Measurements from ENCODE around the gene GTF2H4.
"Not testable (repeated sequence)": the region's sequence is repeated elsewhere in the genome, so short reads cannot be mapped to it uniquely, and the experiment has no call there.

The GTF2H4 gene

DNA sequence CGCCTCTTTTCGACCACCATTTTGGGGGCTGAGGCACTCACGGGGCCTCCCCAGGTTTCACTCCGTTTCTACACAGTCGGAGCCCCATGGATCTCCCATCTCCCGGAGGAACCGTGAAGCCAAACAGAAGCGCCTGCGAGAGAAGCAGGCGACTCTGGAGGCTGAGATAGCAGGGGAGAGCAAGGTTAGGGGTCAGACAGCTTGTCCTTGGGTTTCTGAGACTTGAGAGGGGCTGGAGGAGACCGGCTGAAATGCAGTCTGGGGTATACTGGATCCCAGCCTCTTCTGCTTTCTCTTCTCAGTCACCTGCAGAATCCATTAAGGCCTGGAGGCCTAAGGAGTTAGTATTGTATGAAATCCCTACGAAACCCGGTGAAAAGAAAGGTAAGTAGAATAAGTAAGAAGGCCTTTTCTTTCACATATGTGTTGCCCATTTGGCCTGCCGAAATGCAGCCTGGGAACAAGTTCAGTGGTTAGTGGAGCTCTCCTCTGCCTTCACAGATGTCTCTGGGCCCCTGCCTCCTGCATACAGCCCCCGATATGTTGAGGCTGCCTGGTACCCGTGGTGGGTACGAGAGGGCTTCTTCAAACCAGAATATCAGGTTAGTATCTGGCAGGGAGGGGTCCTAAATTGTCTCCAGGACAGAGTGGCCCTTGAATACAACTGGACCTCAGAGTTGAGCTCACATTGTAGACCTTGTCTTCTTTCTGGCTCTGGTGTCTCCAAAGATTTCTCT is 7.0 kb downstream of the GTF2H4 start:
- in situ Hi-C loops (cut with HindIII; ENCODE audit: low sequenced_read_pairs) = loop anchor here (5.0 kb wide), 2 partner anchors 42 to 48 kb away; no protein-coding TSS in a partner anchor

DNA sequence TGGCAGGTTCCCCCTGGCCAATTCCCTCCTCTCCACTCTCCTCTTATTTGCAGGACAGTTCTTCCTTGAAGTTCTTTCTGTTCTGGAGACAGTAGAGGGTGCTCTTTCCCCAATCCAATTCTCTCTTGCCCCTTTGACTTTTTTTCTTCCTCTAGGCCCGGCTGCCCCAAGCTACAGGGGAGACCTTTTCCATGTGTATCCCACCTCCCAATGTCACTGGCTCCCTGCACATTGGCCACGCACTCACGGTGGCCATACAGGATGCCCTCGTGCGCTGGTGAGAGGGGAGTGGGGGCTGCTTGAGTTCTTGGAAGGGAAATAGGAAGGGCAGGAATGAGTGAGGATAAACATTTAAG is 7.6 kb downstream of the GTF2H4 start:
- in situ Hi-C loops (cut with HindIII; ENCODE audit: low sequenced_read_pairs) = loop anchor here (5.0 kb wide), 2 partner anchors 42 to 48 kb away; no protein-coding TSS in a partner anchor

DNA sequence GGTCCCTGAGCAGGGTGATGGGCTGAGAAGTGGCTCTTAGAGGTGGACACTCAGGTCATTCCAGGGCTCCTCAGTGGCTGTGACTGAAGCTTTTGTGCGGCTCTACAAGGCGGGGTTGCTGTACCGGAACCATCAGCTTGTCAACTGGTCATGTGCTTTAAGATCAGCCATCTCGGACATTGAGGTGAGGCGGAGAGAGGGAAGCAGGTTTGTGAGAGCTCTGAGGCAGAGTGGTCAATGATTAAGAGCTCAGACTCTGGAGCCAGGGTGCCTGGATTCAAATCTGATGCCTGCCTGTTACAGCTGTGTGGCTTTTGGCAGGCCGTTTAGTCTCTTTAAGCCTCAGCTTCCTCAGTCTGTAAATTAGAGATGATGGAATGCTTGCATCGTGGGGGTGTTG is 9.0 kb downstream of the GTF2H4 start:
- in situ Hi-C loops (cut with HindIII; ENCODE audit: low sequenced_read_pairs) = loop anchor here (5.0 kb wide), 2 partner anchors 40 to 50 kb away; no protein-coding TSS in a partner anchor

DNA sequence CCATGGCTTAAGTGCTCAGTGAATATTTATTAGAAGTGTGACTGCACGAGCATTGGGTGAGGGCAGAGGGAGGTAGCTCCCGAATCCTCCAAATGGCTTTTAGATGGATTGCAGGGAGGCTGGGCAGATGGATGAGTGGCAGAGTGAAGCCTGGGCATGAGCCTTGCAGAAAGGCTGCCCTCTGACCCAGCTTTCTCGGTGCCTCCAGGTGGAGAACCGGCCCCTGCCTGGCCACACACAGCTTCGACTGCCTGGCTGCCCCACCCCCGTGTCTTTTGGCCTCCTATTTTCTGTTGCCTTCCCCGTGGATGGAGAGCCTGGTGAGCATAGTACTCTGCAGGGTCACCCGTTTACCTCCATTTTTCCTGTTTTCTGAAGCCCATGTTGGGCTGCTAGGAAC is 9.5 kb downstream of the GTF2H4 start:
- in situ Hi-C loops (cut with HindIII; ENCODE audit: low sequenced_read_pairs) = loop anchor here (5.0 kb wide), 2 partner anchors 40 to 50 kb away; no protein-coding TSS in a partner anchor

DNA sequence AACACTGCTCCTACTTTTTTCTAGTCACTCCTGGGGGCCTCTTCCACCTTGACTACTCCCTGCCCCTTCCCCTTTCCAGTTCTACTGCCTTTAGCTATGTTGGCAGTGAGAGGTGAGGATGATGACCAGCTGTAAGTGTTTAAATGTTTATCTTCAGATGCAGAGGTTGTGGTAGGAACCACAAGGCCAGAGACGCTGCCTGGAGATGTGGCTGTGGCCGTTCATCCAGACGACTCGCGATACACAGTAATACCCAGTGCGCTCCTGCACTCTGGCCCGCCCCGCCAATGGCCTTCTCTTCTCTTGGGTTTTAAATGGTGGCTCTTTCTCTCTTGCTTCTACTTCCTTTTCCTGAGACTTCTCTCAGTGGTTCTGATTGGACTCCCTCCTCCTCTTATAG is 10.7 kb downstream of the GTF2H4 start:
- in situ Hi-C loops (cut with HindIII; ENCODE audit: low sequenced_read_pairs) = loop anchor here (5.0 kb wide), 2 partner anchors 39 to 51 kb away; no protein-coding TSS in a partner anchor

DNA sequence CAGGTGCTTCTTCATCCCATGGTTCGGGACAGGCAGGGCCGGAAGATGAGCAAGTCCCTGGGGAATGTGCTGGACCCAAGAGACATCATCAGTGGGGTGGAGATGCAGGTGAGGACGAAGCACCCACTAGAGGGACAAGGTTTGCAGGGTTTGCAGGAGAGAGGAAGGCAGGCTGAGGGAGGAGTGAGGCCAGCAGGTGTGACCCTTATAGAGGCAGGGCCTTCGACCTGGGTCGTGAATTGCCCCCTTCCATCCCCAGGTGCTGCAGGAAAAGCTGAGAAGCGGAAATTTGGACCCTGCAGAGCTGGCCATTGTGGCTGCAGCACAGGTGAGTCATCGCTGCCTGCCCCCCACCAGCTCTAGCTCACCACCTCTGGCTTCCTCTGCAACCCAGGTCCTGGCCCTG is 14.4 kb downstream of the GTF2H4 start:
- in situ Hi-C loops (cut with HindIII; ENCODE audit: low sequenced_read_pairs) = no loop called here

DNA sequence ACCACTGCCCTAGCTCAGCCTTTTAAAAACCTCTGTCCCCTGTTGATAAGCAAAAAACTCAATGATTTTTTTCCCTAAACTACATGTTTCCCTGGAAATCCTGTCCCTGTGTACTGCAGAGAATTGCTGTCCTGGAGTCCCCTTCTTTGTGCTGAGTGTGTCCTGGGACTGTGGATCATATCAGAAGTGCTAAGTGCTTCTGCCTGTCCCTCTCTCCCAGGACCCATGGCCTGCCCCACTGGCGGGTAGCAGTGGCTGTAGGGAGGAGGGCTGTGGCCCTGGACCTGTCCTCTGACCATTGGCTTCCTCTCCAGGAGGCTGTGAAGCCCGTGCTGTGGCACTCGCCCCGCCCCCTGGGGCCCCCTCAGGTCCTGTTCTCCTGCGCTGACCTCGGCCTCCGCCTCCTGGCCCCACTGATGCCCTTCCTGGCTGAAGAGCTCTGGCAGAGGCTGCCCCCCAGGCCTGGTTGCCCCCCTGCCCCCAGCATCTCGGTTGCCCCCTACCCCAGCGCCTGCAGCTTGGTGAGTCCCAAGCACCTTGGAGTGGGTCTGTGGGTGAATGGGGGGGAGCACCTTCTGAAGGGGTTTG is 16.1 kb downstream of the GTF2H4 start:
- in situ Hi-C loops (cut with HindIII; ENCODE audit: low sequenced_read_pairs) = not testable (repeated sequence)

DNA sequence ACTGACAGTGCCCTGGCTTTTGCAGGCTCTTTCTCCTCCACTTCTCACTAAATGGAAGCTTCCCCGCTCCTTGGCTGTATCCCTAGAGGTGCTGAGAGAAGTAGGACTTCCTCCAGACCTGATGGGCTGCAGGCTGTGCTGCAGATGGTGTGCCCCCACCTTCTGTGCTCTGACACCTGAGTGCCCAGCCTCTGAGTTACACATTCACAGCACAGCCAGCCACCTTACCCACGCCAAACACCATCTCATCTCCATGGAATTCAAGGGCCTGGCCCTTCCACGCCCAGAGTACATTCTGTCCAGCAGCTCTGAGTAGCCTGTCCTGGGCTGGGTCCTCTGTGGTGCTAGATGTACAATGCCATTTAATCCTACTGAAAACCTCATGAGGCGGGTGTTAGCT is 18.6 kb downstream of the GTF2H4 start:
- in situ Hi-C loops (cut with HindIII; ENCODE audit: low sequenced_read_pairs) = no loop called here

DNA sequence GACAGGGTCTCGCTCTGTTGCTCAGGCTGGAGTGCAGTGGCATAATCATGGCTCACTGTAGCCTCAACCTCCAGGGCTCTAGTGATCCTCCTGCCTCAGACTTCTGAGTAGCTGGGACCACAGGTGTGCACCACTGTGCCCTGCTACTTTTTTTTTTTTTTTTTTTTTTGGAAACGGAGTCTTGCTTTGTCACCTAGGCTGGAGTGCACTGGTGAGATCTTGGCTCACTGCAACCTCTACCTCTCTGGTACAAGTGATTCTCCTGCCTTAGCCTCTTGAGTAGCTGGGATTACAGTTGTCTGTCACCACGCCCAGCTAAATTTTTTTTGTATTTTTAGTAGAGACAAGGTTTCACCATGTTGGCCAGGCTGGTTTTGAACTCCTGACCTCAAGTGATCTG is 19.1 kb downstream of the GTF2H4 start:
- in situ Hi-C loops (cut with HindIII; ENCODE audit: low sequenced_read_pairs) = not testable (repeated sequence)

DNA sequence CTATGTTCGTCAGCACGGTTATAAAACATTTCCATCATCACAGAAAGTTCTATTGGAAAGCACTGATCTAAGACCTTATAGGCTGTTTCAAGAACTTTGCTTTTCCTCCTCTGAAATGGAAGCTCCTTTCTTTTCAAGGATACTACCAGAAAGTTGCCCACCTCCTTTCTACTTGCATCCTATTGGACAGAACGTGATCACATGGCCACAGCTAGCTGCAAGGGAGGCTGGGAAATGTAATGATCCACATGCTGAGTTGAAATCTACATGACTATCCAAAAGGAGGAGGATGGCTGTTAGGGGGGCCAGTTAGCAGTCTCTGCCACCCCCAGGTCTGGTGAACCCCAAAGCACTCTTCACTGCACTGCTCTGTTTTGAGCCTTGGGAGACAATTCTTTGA is 20.7 kb downstream of the GTF2H4 start:
- in situ Hi-C loops (cut with HindIII; ENCODE audit: low sequenced_read_pairs) = no loop called here

DNA sequence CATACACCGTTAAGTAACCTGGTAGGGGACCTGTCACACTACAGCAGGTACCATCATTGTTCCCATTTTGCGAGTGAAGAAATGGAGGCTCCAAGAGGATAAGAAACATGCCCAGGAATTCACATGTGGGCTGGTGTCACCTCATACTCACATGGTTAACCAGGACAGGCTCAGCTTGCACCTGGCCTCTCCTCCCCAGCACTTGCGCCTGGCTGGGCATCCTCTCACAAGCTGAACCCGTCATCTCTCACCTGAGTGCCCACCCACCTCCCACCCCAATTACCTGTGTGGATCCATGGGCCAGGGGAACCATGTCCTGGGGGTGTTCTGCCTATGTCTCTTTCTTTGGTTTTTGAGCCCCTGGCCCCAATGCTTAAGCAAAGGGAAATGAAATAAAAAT is 22.5 kb downstream of the GTF2H4 start:
- in situ Hi-C loops (cut with HindIII; ENCODE audit: low sequenced_read_pairs) = no loop called here

DNA sequence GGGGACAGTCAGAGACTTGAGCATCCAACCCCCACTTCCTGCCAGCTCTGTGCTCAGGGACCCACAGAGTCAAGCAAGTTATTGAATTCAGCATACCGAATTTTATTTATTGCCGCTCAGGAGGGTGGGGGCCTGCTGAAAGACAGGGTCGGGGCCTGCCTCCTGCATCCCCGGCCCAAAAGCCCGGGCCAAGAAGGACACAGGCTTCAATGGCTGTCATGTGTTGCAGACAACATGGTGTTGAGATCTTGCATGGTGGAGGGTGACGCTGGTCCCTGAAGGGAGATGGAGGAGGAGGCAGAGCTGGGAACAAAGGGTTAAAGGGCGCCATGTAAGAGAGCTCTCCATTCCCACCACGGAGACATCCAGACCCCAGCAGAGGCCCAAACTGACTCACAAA is 23.3 kb downstream of the GTF2H4 start:
- in situ Hi-C loops (cut with HindIII; ENCODE audit: low sequenced_read_pairs) = no loop called here

DNA sequence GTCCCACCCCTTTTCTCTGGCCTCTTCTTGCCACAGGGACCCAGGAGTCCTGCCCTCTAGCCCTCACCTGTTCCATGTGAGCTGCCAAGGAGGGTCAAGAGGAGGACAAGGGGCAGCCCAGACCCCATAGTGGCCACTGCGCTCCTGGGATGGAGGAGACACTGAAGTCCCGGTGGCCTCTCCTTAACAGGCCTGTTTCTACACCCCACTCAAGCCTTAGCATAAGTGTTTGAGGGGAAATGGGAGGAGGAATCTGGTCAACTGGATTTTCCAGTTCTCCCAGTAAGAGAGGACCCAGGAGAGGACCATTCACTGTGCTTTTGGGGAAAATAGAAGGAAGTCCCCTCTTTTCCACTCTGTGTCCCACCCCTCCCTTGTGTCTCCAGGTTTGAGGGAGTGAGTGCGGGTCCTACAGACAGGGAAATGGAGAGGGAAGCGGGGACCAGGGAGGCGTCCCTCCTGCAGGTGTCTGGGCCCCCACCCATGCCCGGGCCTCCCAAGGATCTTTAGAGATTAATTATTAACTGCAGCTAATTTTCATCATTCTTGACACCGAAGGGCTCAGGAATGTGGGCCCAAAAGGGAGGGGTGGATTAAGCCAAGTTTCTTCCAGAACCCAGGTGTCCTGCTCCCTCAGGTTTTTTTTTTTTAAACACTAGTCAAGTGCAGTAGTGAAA is 24.1 kb downstream of the GTF2H4 start, which contains the start of gene SFTA2:
Gene SFTA2, minus strand, starts transcription at position 202 of the 677 bp plus-strand sequence. Its CDS starts 74 bp downstream, at position 128.
- in situ Hi-C loops (cut with HindIII; ENCODE audit: low sequenced_read_pairs) = no loop called here

DNA sequence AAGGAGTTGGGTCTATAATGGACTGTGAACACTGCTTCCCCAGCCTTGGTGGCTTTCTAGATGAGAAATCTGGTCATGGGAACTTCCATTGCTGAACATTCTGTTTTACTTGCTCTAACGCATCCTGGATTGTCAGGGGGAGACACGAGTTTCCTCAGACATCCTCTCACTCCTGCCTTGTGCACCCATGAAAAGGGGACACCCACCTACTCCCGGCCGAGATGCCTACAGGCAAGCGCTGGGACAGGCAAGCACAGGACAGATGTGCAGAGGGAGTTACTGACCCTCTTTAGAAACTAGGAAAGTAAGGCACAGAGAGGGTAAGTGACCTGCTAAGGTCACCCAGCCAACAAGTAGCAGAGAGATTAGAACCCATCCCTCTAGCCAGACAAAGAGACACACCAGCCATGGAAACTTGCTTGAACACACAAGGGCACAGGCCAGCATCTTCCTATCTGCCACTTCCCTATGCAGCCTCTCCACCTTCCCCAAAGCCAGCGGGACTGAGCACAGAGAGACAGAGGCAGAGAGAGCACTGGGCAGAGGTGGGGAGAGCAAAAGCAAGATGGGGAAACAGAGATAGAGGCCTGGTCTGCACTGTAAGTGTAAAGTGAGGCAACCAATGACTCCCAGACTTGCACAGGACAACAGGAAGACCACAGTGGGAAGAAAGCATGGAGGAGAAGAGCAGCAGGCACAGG is 24.8 kb downstream of the GTF2H4 start:
- in situ Hi-C loops (cut with HindIII; ENCODE audit: low sequenced_read_pairs) = no loop called here

DNA sequence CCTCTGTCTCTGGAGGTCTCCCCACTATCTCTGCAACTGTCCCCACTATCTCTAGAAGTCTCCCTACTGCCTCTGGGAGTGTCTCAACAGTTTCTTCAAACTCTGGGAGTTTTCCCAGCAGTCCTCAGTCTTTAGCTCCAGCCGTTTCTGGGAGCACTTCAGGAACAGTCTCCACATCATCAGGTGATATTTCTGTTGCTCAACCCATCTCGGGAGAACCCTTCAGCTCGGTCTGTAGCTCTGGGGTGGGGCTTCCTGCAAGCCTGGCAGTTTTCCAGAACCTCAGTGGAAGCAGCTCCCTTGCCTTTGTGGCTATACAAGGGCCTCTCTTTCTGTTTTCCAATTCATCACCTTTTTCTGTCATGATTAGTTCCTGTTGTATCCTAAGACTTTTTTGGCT is 27.0 kb downstream of the GTF2H4 start:
- in situ Hi-C loops (cut with HindIII; ENCODE audit: low sequenced_read_pairs) = loop anchor here (5.0 kb wide), 1 partner anchor 77 kb away; the partner anchor contains the start of gene MUC22

DNA sequence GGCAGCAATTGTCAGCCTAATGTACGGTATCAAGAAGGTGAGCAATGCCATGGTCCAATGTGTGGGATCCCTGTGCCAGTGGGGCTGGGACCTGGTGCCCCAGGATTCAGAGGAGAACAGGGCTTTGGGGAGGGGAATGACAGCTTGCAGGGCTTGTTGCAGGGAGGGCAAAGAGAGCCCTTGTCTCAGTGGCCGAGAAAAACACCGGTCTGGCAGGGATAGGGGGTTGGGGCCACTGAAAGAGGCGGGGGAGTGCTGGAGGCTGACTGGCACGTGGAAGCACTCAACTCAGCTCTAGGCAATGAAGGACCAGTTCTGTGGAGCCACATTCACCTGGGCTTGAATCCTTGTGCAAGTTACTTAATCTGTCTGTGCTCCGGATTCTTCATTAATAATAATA is 29.3 kb downstream of the GTF2H4 start:
- in situ Hi-C loops (cut with HindIII; ENCODE audit: low sequenced_read_pairs) = loop anchor here (5.0 kb wide), 1 partner anchor 75 kb away; the partner anchor contains the start of gene MUC22

DNA sequence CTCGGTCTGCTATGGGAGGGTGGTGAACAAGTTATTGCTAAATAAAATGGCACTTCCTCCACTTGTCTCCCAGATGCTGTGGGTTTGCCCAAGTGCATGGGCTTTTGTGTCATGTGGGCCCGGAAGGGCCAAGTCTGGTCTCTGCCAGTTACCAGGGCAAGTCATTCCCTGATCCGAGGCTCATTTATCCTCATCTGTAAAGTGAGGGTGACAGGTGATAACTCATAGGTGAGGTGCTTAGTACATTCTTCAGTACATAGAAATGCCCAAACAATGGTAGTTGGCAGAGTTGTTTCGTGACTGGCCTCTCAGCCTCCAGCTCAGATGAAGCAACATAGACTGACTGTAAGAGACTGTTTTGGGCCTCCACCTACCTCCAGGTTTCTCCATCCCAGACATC is 30.7 kb downstream of the GTF2H4 start:
- in situ Hi-C loops (cut with HindIII; ENCODE audit: low sequenced_read_pairs) = loop anchor here (5.0 kb wide), 1 partner anchor 74 kb away; the partner anchor contains the start of gene MUC22

DNA sequence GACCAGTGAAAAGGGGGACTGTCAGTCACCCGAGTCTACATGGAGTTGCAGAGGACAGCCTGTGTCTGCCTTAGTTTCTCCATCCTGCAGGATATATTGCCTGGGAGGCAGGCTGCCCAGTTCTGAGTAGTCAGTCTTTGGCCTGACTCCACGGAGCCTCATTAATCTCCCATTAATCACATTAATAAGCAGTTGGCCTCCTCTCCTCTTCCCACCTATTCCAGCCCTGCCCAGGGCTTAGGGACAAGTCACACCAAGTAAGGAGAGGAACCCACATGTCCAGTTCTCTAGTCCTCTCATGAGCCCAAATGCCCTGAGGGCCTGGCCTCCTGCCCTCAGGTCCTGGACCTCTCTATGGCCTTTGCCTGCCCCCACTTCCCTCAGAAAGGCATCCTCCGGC is 31.5 kb downstream of the GTF2H4 start:
- in situ Hi-C loops (cut with HindIII; ENCODE audit: low sequenced_read_pairs) = loop anchor here (5.0 kb wide), 1 partner anchor 73 kb away; the partner anchor contains the start of gene MUC22

DNA sequence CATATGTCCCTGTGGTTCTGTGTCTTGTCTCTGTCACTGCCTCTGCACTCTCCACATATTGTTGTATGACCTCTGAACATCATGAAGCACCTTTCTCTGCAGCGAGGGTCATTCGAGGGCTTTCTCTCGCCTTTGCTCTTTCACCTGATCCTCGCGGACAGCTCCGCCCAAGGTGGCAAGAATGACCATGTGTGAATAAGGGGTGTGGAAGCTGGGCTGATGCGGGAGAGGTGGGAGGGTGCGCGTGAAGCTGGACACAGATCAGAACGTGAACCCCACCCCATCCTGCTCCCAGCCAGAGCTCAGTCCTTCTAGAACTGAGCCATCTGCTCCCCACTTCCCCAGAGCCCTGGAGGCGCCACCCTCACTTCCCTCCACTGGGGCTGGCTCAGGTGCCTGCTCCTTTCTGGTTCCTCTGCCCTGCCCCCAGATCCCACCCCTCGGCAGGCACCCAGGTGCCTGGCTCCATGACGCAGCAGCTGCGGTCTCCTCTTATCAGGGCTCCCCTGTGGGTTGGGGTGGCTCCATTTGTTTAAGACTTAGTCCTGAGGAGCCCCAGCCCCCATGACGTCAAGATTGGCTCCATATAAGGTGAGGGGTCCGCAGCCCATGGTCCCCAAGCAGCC is 32.5 kb downstream of the GTF2H4 start, which contains the start of gene MUCL3:
Gene MUCL3, plus strand, starts transcription at position 613 of the 626 bp plus-strand sequence. CDS start 27 bp downstream, outside the sequence.
- in situ Hi-C loops (cut with HindIII; ENCODE audit: low sequenced_read_pairs) = no loop called here
